ENCODE measurements around the gene TARP.

Gene TARP

GRCh38 chr7:38273286-38273995, at the start of gene TARP:
TSS of gene TARP (minus strand) at chr7:38273636.
- TF ChIP-seq, protein P1, sequence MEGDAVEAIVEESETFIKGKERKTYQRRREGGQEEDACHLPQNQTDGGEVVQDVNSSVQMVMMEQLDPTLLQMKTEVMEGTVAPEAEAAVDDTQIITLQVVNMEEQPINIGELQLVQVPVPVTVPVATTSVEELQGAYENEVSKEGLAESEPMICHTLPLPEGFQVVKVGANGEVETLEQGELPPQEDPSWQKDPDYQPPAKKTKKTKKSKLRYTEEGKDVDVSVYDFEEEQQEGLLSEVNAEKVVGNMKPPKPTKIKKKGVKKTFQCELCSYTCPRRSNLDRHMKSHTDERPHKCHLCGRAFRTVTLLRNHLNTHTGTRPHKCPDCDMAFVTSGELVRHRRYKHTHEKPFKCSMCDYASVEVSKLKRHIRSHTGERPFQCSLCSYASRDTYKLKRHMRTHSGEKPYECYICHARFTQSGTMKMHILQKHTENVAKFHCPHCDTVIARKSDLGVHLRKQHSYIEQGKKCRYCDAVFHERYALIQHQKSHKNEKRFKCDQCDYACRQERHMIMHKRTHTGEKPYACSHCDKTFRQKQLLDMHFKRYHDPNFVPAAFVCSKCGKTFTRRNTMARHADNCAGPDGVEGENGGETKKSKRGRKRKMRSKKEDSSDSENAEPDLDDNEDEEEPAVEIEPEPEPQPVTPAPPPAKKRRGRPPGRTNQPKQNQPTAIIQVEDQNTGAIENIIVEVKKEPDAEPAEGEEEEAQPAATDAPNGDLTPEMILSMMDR (IDR thresholded peaks at IDR 0.05; ENCODE audit: extremely low read depth, insufficient read depth, missing control alignments): no peak
- no peak for DNase-seq (ENCODE audit: low spot score)
- in situ Hi-C loops (cut with MboI; ENCODE audit: low pct_unique_long_range_greater_than_20kb, low sequenced_read_pairs, unreplicated experiment): no loop called here

DNA sequence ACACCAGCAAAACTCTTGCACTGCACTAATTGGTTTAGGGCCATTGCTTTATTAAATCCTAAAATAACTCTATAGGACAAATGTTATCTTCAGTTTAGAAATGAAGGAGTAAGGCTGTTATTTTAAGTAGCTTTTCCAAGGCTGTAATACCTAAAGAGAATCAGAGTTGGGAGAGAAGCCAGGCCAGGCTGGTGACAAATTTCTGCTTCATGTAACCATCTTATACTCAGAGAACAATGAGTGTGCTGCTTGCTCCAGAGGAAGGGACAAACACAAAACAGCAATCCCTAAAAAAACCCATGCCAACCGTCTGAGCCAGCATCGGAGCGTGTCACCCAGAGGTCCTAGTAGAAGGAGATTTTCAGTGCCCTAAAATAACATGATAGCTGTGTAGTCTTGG, 49.7 kb upstream of the TARP start:
- in situ Hi-C loops (cut with MboI; ENCODE audit: low pct_unique_long_range_greater_than_20kb, low sequenced_read_pairs, unreplicated experiment): loop anchor here (10.0 kb wide), 2 partner anchors 98 to 218 kb away; no protein-coding TSS in a partner anchor
- TF ChIP-seq, protein P1 (IDR thresholded peaks at IDR 0.05; ENCODE audit: extremely low read depth, insufficient read depth, missing control alignments): no peak
- no peak for DNase-seq (ENCODE audit: low spot score)

DNA sequence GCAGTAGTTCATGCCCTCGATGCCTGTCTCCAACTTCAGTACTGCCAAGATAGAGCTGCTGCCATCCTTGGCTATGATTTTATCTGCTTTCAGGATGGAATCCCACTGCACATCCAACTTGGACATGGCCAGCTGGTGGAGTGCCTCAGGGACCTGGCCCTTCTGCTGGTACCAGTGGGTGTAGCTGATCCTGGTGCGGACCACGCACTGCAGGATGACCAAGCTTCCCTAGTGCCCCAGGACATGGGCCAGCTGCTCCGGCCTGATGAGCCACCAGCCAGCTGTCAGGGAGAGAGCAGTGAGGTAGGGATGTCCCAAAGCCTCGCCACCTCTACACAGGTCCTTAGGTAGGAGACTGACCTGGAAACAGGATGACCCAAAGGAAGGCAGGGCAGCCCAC, 49.0 kb upstream of the TARP start:
- DNase-seq (ENCODE audit: low spot score): no peak
- in situ Hi-C loops (cut with MboI; ENCODE audit: low pct_unique_long_range_greater_than_20kb, low sequenced_read_pairs, unreplicated experiment): loop anchor here (10.0 kb wide), 2 partner anchors 98 to 218 kb away; no protein-coding TSS in a partner anchor
- TF ChIP-seq, protein P1 (IDR thresholded peaks at IDR 0.05; ENCODE audit: extremely low read depth, insufficient read depth, missing control alignments): no peak

- TF ChIP-seq, protein P1 (IDR thresholded peaks at IDR 0.05; ENCODE audit: extremely low read depth, insufficient read depth, missing control alignments): no peak
- DNase-seq (ENCODE audit: low spot score): no peak
- in situ Hi-C loops (cut with MboI; ENCODE audit: low pct_unique_long_range_greater_than_20kb, low sequenced_read_pairs, unreplicated experiment): loop anchor here (10.0 kb wide), 2 partner anchors 97 to 217 kb away; no protein-coding TSS in a partner anchor
Measured at GRCh38 chr7:38321967-38322366, 48.5 kb upstream of the TARP start.

DNA sequence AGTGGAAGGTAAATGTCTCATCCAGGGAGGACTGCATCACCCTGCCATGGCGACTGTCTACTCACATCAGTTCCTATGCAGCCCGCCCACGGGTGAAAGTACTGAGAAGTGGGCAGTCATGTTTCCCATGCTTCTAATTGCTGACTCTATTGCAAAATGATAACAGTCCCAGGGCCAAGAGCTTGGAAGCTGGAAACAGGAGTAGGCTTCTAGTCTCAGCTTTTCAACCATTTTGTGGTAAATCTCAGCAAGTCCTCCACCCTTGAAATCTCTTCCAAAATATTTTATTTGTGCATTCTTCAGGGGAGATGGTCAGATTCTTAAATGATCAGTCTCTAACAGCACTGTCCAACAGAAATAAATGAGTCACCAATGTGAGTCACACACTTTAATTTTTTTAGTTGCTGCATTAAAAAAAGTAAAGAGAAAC, 48.1 kb upstream of the TARP start:
- in situ Hi-C loops (cut with MboI; ENCODE audit: low pct_unique_long_range_greater_than_20kb, low sequenced_read_pairs, unreplicated experiment): loop anchor here (10.0 kb wide), 2 partner anchors 97 to 217 kb away; no protein-coding TSS in a partner anchor
- no peak for DNase-seq (ENCODE audit: low spot score)
- TF ChIP-seq, protein P1 (IDR thresholded peaks at IDR 0.05; ENCODE audit: extremely low read depth, insufficient read depth, missing control alignments): no peak

DNA sequence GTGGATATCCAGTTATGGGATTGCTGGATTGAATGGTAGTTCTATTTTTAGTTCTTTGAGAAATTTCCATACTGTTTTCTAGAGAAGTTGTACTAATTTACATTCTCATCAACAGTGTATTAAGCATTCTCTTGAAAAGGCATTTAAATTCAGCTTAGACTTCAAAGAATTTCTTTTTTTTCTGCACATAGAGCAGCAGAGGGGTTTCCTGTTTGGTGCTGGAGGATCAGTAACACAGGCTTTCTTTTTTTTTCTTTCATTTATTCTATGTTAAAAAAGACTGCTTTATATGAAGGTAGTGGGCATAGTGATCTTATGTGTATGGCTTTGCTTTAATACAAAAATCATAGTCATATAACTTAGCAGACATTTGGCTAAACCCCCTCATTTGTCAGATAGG, 47.6 kb upstream of the TARP start:
- TF ChIP-seq, protein P1 (IDR thresholded peaks at IDR 0.05; ENCODE audit: extremely low read depth, insufficient read depth, missing control alignments): no peak
- in situ Hi-C loops (cut with MboI; ENCODE audit: low pct_unique_long_range_greater_than_20kb, low sequenced_read_pairs, unreplicated experiment): loop anchor here (10.0 kb wide), 2 partner anchors 96 to 216 kb away; no protein-coding TSS in a partner anchor
- DNase-seq (ENCODE audit: low spot score): no peak
